SU-DHL-6 (cell line): Measurements from ENCODE around the gene ARHGEF28.

ENCODE experiments used
- H2AFZ ChIP-seq: fragments of 200-600 bp; sonication (generic); 2 replicates; pipeline ENCODE4 v1.6.1; 2014; ENCODE audit warnings: low read depth, mild to moderate bottlenecking, moderate library complexity, mixed read lengths, antibody characterized with exemption, low read length; ENCODE audit not compliant: severe bottlenecking
- H3F3A ChIP-seq: fragments of 200-600 bp; shearing (Covaris generic); 2 replicates; pipeline ENCODE4 v1.6.0; 2016; ENCODE audit warnings: antibody characterized with exemption, mild to moderate bottlenecking; ENCODE audit not compliant: insufficient read depth
- H3K27ac ChIP-seq: fragments of 200-600 bp; sonication (generic); 2 replicates; pipeline ENCODE4 v1.5.1; 2016; ENCODE audit warnings: low read depth, mild to moderate bottlenecking, low read length, moderate library complexity, mixed read lengths
- H3K27me3 ChIP-seq: fragments of 200-600 bp; sonication (generic), shearing (Covaris generic); 2 replicates; pipeline ENCODE4 v1.6.0; 2014; ENCODE audit warnings: mild to moderate bottlenecking, low read length
- H3K36me3 ChIP-seq: fragments of 200-600 bp; sonication (generic); 2 replicates; pipeline ENCODE4 v1.6.1; 2014; ENCODE audit warnings: mild to moderate bottlenecking, low read length, mixed read lengths
- H3K4me2 ChIP-seq: fragments of 300-600, 200-600 bp; shearing (Covaris generic), sonication (generic); 2 replicates; pipeline ENCODE4 v1.6.0; 2014; ENCODE audit warnings: low read length, low read depth, mild to moderate bottlenecking; ENCODE audit not compliant: poor library complexity, severe bottlenecking
- H3K4me3 ChIP-seq: fragments of 200-600 bp; sonication (generic); 2 replicates; pipeline ENCODE4 v1.5.1; 2014; ENCODE audit warnings: antibody characterized with exemption, low read length, mild to moderate bottlenecking, mixed read lengths; ENCODE audit not compliant: insufficient read depth, poor library complexity, severe bottlenecking
- H3K79me2 ChIP-seq: fragments of 200-600 bp; sonication (generic); 2 replicates; pipeline ENCODE4 v1.6.1; 2014; ENCODE audit warnings: mild to moderate bottlenecking, low read length, moderate library complexity; ENCODE audit not compliant: insufficient read depth
- H3K9ac ChIP-seq: fragments of 200-600 bp; sonication (generic); 2 replicates; pipeline ENCODE4 v1.7.0; 2014; ENCODE audit warnings: mild to moderate bottlenecking, low read length
- H3K9me2 ChIP-seq: fragments of 200-600 bp; sonication (generic); replicated peaks from 2 replicates; pipeline ENCODE4 v1.6.1; 2014; ENCODE audit warnings: low read length; ENCODE audit not compliant: insufficient read depth
- H3K9me3 ChIP-seq: fragments of 200-600 bp; sonication (generic); 2 replicates; pipeline ENCODE4 v1.6.1; 2014; ENCODE audit warnings: low read length, mixed read lengths; ENCODE audit not compliant: insufficient read depth
- H4K20me1 ChIP-seq: fragments of 200-600 bp; sonication (generic); 2 replicates; pipeline ENCODE4 v1.6.1; 2014; ENCODE audit warnings: low read depth, mild to moderate bottlenecking, antibody characterized with exemption, low read length, moderate library complexity, mixed read lengths
- CTCF ChIP-seq: fragments of 200-600 bp; sonication (generic); IDR thresholded peaks from one replicate; pipeline ENCODE4 v1.5.1; 2017; ENCODE audit warnings: antibody characterized with exemption, mild to moderate bottlenecking, low read length, moderate library complexity; ENCODE audit not compliant: insufficient read depth, poor library complexity, severe bottlenecking
- EZH2phosphoT487 ChIP-seq: fragments of 200-600 bp; sonication (generic), shearing (Covaris generic); conservative IDR thresholded peaks from 2 replicates; pipeline ENCODE4 v1.6.1; 2018; ENCODE audit warnings: mild to moderate bottlenecking, antibody characterized with exemption, low read length, moderate library complexity, mixed read lengths

The ARHGEF28 gene

DNA sequence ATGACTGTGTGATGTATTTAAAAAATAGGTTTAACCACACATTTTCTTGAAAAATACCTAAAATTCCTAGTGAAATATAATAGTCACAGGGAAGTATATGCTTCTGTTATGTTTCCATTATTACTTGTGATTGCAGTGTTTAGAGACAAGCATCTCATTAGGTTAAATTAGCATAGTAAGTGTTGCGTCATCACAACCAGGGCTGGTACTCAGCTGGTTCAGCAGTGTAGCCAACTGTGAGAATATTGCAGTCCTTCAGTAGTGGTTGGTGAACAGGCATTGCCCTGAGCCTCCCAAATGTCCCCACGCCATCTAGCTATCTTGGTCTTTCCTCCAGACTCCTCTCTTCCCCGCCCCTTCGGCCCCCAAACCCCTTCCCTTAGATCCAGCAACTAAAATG lies 261.7 kb downstream of the ARHGEF28 start:
- no peak overlapping the region for H3K27ac ChIP-seq
- no peaks in the 10 kb centered on the region for H3F3A ChIP-seq
- H3K9me3 ChIP-seq, result no peaks in the 10 kb centered on the region
- TF ChIP-seq EZH2phosphoT487 (no peak), CTCF (no peak)
- no peak overlapping the region for H3K4me3 ChIP-seq
- H4K20me1 ChIP-seq, result no peaks in the 10 kb centered on the region
- H3K36me3 ChIP-seq, result no peaks in the 10 kb centered on the region
- H3K9me2 ChIP-seq, result no peaks in the 10 kb centered on the region
- no peak overlapping the region for H3K9ac ChIP-seq
- H3K4me2 ChIP-seq, result no peak overlapping the region
- no peaks in the 10 kb centered on the region for H3K79me2 ChIP-seq
- no peaks in the 10 kb centered on the region for H3K27me3 ChIP-seq
- no peak overlapping the region for H2AFZ ChIP-seq

DNA sequence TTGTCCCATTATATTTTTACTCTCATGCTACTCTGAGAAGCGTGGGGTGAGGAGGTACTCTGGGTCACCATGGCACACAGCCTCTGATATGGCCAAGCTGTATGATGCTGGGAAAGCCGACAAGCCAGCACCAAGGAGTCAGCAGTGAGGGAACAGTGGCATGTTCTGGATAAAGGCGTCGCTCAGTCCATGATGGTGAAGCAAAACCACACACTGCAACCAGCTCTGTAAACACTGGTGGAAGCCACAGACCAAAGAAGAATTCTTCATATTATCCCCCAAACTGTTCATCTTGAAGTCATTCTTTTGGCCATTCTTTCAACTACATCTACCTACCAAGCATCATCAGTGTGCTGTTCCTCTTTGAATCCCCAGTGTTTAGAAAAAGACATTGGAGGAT lies 264.6 kb downstream of the ARHGEF28 start:
- Histone ChIP-seq H3F3A (no peaks in the 10 kb centered on the region), H3K4me3 (no peak overlapping the region), H3K27me3 (no peaks in the 10 kb centered on the region), H3K9me3 (no peaks in the 10 kb centered on the region), H3K9ac (no peak overlapping the region), H3K27ac (no peak overlapping the region), H2AFZ (no peak overlapping the region), H3K9me2 (no peaks in the 10 kb centered on the region), H3K36me3 (no peaks in the 10 kb centered on the region), H3K4me2 (no peak overlapping the region), H3K79me2 (no peaks in the 10 kb centered on the region), H4K20me1 (no peaks in the 10 kb centered on the region)
- TF ChIP-seq CTCF (no peak), EZH2phosphoT487 (no peak)

DNA sequence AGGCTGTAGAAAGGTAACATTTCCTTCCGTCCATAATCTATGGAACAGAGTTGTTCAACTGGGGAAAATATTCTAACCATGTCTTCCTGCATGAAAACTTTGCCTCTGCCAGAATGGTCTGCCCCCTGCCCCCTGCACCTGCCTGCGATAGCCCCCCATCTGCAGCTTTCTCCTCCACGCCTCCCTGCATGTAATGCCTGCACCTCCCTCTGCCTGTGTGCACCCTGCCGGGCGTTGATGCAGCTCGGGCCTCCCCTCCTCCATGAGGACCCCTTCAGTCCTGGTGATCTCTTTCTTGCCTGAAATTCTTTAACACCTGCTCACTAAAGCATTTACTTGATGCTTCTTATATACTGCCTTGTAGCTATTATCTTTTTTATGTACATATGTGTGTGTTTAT lies 266.2 kb downstream of the ARHGEF28 start:
- H3K4me3 ChIP-seq, result no peak overlapping the region
- no peaks in the 10 kb centered on the region for H4K20me1 ChIP-seq
- H3K9me3 ChIP-seq, result no peaks in the 10 kb centered on the region
- H3K79me2 ChIP-seq, result no peaks in the 10 kb centered on the region
- no peaks in the 10 kb centered on the region for H3F3A ChIP-seq
- H3K4me2 ChIP-seq, result no peak overlapping the region
- no peak overlapping the region for H3K27ac ChIP-seq
- TF ChIP-seq CTCF, result no peak
- no peak for TF ChIP-seq EZH2phosphoT487
- H3K9me2 ChIP-seq, result no peaks in the 10 kb centered on the region
- H3K27me3 ChIP-seq, result no peaks in the 10 kb centered on the region
- no peak overlapping the region for H2AFZ ChIP-seq
- H3K36me3 ChIP-seq, result no peaks in the 10 kb centered on the region
- H3K9ac ChIP-seq, result no peak overlapping the region

DNA sequence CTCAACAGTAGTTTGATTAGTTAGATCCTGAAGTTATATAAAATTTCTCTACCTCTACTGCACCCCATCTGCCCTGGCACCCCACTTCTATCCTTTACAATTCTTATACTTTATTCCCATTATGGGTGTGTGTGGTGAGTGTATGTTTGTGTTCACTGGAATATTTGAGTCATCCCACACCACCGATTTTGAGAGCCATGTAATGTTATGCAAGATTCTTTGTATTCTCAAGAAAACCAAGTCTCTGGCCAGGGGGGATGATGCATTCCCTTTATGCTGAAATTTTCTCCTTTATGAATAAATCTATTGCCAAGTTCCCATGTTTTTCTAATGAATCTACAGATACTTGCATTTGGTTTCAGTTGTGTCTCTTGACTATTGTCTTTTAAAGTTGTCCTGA lies 266.8 kb downstream of the ARHGEF28 start:
- no peaks in the 10 kb centered on the region for H3K79me2 ChIP-seq
- H3K36me3 ChIP-seq, result no peaks in the 10 kb centered on the region
- H3K9me3 ChIP-seq, result no peaks in the 10 kb centered on the region

More for the DNA sequence above, 266.8 kb downstream of the ARHGEF28 start:
- no peak for TF ChIP-seq EZH2phosphoT487
- TF ChIP-seq CTCF, result no peak
- Histone ChIP-seq H3K4me3 (no peak overlapping the region), H3K27me3 (no peaks in the 10 kb centered on the region), H3K4me2 (no peak overlapping the region), H4K20me1 (no peaks in the 10 kb centered on the region), H3K9ac (no peak overlapping the region), H2AFZ (no peak overlapping the region), H3K27ac (no peak overlapping the region), H3K9me2 (no peaks in the 10 kb centered on the region), H3F3A (no peaks in the 10 kb centered on the region)
